K562 (cell line): ENCODE results near the gene ERCC1. TPM values are rescaled to one million over a fixed set of nuclear protein-coding genes. Genes with fewer than 3 reads are reported as not detected.

Source experiments
- ASH1L ChIP-seq: fragments of 450-650 bp; IDR thresholded peaks from 2 replicates; pipeline ENCODE4 v1.6.1; 2018; ENCODE audit warnings: borderline replicate concordance, mild to moderate bottlenecking, low read depth; ENCODE audit not compliant: partially characterized antibody
- BRD9 ChIP-seq: fragments of 450-650 bp; IDR thresholded peaks from 2 replicates; pipeline ENCODE4 v1.6.1; 2018; ENCODE audit warnings: low read depth; ENCODE audit not compliant: partially characterized antibody
- DNMT1 ChIP-seq: fragments of 450-650 bp; IDR thresholded peaks from 2 replicates; pipeline ENCODE4 v1.6.1; 2016; ENCODE audit warnings: antibody characterized with exemption, mild to moderate bottlenecking
- ELF2 ChIP-seq: fragments of 250-450 bp; sonication (Bioruptor Pico); IDR thresholded peaks from 2 replicates; pipeline ENCODE4 v1.5.0; 2021; ENCODE audit warnings: mild to moderate bottlenecking
- HDAC3 ChIP-seq: fragments of 450-650 bp; IDR thresholded peaks from 2 replicates; pipeline ENCODE4 v1.6.1; 2018; ENCODE audit warnings: borderline replicate concordance, mild to moderate bottlenecking, moderate library complexity; ENCODE audit not compliant: partially characterized antibody
- NR2C2 ChIP-seq, 2 experiments: fragments of 200-800 bp in 1 of 2; sonication (Bioruptor generic) in 1 of 2; sonication (generic) in 1 of 2; formaldehyde crosslinking in 1 of 2; IDR thresholded peaks; 2 replicates each; pipeline versions ENCODE4 v1.6.1 to v1.8.0; 2016 to 2022; ENCODE audit warnings: mild to moderate bottlenecking in 1 of 2, missing compliant biosample characterization in 1 of 2, missing genetic modification characterization in 1 of 2, missing genetic modification reagents in 1 of 2
- NRF1 ChIP-seq, 2 experiments: fragments of 450-650 bp; IDR thresholded peaks in 1 of 2; conservative IDR thresholded peaks in 1 of 2; 2 replicates each; pipeline ENCODE4 v1.6.1; 2014; ENCODE audit warnings: mild to moderate bottlenecking in 2 of 2
- SMARCA4 ChIP-seq: fragments of 450-650 bp; IDR thresholded peaks from 2 replicates; pipeline ENCODE4 v1.6.1; 2016
- TAF9B ChIP-seq: fragments of 450-650 bp; IDR thresholded peaks from 2 replicates; pipeline ENCODE4 v1.6.1; 2018; ENCODE audit warnings: mild to moderate bottlenecking; ENCODE audit not compliant: partially characterized antibody
- ZNF644 ChIP-seq: fragments of 200-800 bp; sonication (Bioruptor generic); IDR thresholded peaks from 2 replicates; pipeline ENCODE4 v1.6.1; 2016; ENCODE audit warnings: low read depth, missing genetic modification characterization, missing compliant biosample characterization
- ZSCAN32 ChIP-seq: fragments of 450-650 bp; formaldehyde crosslinking; IDR thresholded peaks from 2 replicates; pipeline ENCODE4 v1.4.0; 2020; ENCODE audit warnings: mild to moderate bottlenecking, moderate library complexity
- polyA plus RNA-seq, 8 experiments: library from polyadenylated mRNA; depleted of rRNA in 4 of 8; stranded (reverse) in 5 of 8; unstranded in 3 of 8; fragments of >200 nt; fragmentation: Nextera tagmentation in 2 of 8; fragmentation: Illumina TruSeq in 1 of 8; extraction: Ambion mirVana in 2 of 8; extraction: Trizol in 1 of 8; gene quantifications; 2 replicates each; pipeline versions ENCODE4 v1.2.1 to v1.2.3, GENCODE V29; 2011 to 2014; ENCODE audit warnings: inconsistent platforms in 1 of 8, missing spikeins in 1 of 8
- total RNA-seq, 7 experiments: library from RNA; depleted of rRNA in 6 of 7; stranded (reverse); fragments of >200 nt in 6 of 7; fragmentation: Illumina TruSeq in 2 of 7; extraction: Trizol in 2 of 7; gene quantifications; 2 replicates each; pipeline versions ENCODE4 v1.2.1 to v1.2.3, GENCODE V29; 2011 to 2021; ENCODE audit warnings: low replicate concordance in 1 of 7
- TF ChIP-seq, protein P1 (sequence below), 2 experiments: fragments of 450-650 bp; formaldehyde crosslinking in 1 of 2; IDR thresholded peaks; 2 replicates each; pipeline versions ENCODE4 v1.4.0 to v1.6.1; 2014 to 2020; ENCODE audit warnings: mild to moderate bottlenecking in 2 of 2, borderline replicate concordance in 1 of 2, low read depth in 1 of 2
- TF ChIP-seq, protein P2 (sequence below): conservative IDR thresholded peaks from 2 replicates; pipeline ENCODE4 v1.6.1; 2011; ENCODE audit warnings: low read depth, mild to moderate bottlenecking, low read length; ENCODE audit not compliant: control insufficient read depth
- TF ChIP-seq, protein P3 (sequence below): fragments of 450-650 bp; IDR thresholded peaks from 2 replicates; pipeline ENCODE4 v1.6.1; 2016

The ERCC1 gene
- total and polyA plus RNA-seq, 9 of the 15 experiments (the other 6 are each of a cell fraction or from before 2014, with no cell fraction given) = 9.3 to 92.6 (median 60.0) TPM

DNA sequence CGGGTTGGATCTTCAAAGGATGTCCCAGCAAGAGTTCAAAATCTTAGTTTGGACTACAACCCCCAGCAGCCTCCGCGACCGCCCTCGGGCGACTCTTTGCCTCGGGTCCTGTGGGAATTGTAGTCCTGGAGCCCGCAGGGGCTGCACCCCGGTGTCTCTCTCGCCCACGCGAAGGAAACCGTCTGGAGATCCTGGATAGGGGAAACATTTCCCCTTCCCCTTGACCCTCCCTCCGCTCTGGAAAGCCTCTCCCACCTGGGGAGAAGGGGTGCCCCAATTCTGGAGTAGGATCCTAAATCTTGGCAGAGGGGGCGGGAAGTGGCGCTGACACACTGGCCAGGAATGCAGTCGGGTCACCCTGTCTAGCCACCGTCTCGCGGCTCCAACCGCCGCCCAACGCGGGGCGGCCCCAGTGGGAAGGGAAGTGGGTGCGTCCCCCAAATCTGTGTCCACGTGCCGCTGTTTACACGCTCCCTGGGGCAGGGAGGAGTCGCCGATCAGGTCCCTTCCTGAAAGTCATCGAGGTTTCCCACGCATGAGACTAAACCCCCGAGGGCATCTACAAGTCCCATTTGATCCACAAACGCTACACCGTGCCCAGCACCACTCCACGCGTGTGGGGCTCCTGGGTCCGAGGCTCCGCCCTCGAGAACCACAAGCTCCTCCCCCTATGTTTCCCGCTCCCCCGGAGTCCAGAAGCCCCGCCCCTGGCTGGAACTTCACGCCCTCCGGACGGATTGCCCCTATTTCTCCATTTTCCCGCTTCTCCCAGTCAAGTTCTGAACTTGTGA, 18.1 kb downstream of the ERCC1 start (continued):
- TF ChIP-seq HDAC3 (peak; percentile 81), DNMT1 (no peak), BRD9 (no peak), ZSCAN32 (CRISPR knock-in tag) (no peak), TAF9B (no peak), ELF2 (CRISPR knock-in tag) (peak; percentile 45; the same call in 1 of the 2 replicates), NRF1 (conservative IDR thresholded peaks at IDR 0.05 in 1 of 2, IDR thresholded peaks at IDR 0.05 in 1 of 2) (peak; percentile 10; a peak in 2 of 4 replicates), SMARCA4 (peak; percentile 43; the same call in 1 of the 2 replicates), ZNF644 (tag) (peak; percentile 90), NR2C2 (CRISPR knock-in tag; IDR thresholded peaks at IDR 0.05) (peak; percentile 63), NR2C2 (tag; IDR thresholded peaks at IDR 0.05) (peak; percentile 97), ASH1L (no peak)
- TF ChIP-seq, protein P1, sequence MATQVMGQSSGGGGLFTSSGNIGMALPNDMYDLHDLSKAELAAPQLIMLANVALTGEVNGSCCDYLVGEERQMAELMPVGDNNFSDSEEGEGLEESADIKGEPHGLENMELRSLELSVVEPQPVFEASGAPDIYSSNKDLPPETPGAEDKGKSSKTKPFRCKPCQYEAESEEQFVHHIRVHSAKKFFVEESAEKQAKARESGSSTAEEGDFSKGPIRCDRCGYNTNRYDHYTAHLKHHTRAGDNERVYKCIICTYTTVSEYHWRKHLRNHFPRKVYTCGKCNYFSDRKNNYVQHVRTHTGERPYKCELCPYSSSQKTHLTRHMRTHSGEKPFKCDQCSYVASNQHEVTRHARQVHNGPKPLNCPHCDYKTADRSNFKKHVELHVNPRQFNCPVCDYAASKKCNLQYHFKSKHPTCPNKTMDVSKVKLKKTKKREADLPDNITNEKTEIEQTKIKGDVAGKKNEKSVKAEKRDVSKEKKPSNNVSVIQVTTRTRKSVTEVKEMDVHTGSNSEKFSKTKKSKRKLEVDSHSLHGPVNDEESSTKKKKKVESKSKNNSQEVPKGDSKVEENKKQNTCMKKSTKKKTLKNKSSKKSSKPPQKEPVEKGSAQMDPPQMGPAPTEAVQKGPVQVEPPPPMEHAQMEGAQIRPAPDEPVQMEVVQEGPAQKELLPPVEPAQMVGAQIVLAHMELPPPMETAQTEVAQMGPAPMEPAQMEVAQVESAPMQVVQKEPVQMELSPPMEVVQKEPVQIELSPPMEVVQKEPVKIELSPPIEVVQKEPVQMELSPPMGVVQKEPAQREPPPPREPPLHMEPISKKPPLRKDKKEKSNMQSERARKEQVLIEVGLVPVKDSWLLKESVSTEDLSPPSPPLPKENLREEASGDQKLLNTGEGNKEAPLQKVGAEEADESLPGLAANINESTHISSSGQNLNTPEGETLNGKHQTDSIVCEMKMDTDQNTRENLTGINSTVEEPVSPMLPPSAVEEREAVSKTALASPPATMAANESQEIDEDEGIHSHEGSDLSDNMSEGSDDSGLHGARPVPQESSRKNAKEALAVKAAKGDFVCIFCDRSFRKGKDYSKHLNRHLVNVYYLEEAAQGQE (IDR thresholded peaks at IDR 0.05; ENCODE audit: borderline replicate concordance) = no peak
- TF ChIP-seq, protein P1 (CRISPR knock-in tag; IDR thresholded peaks at IDR 0.05; ENCODE audit: low read depth) = peak; percentile 27; the same call in 1 of the 2 replicates
- TF ChIP-seq, protein P2, sequence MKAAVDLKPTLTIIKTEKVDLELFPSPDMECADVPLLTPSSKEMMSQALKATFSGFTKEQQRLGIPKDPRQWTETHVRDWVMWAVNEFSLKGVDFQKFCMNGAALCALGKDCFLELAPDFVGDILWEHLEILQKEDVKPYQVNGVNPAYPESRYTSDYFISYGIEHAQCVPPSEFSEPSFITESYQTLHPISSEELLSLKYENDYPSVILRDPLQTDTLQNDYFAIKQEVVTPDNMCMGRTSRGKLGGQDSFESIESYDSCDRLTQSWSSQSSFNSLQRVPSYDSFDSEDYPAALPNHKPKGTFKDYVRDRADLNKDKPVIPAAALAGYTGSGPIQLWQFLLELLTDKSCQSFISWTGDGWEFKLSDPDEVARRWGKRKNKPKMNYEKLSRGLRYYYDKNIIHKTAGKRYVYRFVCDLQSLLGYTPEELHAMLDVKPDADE = peak; percentile 97
- TF ChIP-seq, protein P3, sequence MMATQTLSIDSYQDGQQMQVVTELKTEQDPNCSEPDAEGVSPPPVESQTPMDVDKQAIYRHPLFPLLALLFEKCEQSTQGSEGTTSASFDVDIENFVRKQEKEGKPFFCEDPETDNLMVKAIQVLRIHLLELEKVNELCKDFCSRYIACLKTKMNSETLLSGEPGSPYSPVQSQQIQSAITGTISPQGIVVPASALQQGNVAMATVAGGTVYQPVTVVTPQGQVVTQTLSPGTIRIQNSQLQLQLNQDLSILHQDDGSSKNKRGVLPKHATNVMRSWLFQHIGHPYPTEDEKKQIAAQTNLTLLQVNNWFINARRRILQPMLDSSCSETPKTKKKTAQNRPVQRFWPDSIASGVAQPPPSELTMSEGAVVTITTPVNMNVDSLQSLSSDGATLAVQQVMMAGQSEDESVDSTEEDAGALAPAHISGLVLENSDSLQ = peak; percentile 58
